GM20000 (cell line): ENCODE data around the gene MAP3K8.

Source experiments
- DNase-seq: peaks from one replicate; pipeline ENCODE4 v3.0.0; 2012; ENCODE audit warnings: low spot score
- TF ChIP-seq, protein P1 (sequence below): IDR thresholded peaks from 2 replicates; pipeline ENCODE4 v1.5.1; 2012; ENCODE audit warnings: mild to moderate bottlenecking, control low read depth; ENCODE audit errors: extremely low read depth, missing control alignments

Gene MAP3K8

DNA sequence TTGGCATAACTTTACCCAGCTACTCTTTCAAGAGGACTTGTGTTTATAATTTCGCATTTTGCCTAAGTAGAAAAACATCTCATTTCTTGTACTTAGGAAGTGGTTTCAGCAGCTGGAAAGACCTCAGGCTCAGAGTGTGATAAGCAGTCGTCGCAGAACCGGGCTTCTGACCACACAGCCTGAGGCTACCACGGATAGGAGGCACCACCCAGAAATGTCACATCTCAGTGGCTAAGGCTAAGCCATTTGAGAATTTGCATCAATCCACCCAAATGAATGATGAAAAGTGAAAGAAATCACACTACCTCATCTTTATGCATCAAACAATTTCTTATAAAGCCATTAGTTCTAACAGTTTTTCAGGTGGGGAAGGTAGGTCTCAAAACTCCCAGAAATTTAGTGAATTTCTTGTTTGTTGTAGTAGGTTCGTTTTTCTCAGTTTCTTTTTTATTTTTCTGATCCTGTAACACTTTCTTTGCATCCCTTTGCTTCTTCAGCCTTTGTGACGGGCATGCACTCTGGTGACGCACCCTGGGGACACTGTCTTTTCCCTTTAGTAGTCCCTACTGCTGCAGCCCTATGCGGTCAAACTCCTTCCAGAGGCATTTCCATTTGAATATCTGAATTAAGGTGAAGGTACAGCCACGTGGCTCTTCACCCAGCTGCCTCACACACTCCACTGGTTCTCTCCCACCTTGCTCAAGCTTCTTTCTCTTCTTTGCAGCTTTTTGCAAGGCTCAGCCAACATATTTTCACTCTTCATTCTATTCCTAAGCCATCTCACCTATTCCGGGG, 68.5 kb downstream of the MAP3K8 start:
- TF ChIP-seq, protein P1, sequence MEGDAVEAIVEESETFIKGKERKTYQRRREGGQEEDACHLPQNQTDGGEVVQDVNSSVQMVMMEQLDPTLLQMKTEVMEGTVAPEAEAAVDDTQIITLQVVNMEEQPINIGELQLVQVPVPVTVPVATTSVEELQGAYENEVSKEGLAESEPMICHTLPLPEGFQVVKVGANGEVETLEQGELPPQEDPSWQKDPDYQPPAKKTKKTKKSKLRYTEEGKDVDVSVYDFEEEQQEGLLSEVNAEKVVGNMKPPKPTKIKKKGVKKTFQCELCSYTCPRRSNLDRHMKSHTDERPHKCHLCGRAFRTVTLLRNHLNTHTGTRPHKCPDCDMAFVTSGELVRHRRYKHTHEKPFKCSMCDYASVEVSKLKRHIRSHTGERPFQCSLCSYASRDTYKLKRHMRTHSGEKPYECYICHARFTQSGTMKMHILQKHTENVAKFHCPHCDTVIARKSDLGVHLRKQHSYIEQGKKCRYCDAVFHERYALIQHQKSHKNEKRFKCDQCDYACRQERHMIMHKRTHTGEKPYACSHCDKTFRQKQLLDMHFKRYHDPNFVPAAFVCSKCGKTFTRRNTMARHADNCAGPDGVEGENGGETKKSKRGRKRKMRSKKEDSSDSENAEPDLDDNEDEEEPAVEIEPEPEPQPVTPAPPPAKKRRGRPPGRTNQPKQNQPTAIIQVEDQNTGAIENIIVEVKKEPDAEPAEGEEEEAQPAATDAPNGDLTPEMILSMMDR, result no peak
- peak; percentile 56 for DNase-seq

DNA sequence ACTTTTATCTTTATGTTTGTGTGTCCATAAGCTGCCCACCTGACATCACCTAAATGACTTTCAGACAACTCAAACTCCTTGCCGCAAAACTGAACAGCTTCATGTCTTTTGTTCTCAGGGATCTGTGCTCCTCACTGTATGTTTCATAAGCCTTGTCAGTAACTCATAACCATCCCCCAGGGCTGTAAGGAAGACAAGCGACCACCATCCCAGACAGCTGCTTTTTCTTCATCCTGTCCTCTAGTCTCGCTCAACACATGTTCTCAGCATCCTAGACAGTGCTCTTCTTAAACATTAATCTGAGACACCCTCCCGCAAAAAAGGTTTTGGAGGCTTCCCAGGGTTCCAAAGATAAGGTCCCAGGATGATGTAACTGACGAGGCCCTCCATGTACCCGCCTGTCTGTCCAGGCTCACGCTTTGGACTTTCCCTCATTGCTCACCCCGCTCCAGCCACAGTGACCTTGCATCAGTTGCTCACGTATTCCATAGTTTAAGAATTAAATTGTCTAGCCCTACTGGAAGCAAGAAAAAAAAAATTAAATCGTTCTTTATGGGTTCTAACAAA, 69.8 kb downstream of the MAP3K8 start:
- DNase-seq, result no peak
- TF ChIP-seq, protein P1, result no peak

DNA sequence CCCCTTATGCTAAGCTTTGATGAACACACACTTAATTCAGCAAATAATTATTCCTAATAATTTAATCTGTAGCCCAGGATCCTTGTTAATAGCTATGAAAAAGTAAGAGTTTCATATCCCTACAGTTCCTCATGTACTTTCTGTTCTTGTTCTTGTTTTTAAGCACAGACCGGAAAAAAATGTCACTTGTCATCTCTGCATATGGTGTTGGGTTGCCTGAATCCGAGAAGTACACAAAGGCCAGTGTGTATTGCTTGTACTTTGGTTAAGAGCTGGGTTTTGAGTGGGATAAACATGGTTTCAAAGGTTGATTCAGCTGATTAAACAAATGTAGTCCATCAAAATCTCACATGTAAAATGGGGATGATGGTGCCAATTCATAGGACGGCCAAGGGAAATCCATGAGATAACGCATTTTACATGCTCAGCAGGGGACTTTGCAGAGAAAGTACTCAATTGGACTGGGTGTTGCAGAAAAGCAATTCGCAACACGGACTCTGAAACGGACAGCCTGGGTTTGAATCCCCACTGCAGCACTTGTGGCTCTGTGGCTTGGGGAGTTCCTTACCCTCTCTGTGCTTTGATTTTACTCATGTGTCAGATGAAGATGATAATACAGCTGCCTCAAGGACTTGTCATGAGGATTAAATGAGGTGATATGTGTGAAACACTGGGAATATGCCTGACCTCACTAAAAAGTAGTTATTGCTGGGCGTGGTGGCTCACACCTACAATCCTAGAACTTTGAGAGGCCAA, 71.7 kb downstream of the MAP3K8 start:
- DNase-seq, result no peak
- TF ChIP-seq, protein P1, result no peak

DNA sequence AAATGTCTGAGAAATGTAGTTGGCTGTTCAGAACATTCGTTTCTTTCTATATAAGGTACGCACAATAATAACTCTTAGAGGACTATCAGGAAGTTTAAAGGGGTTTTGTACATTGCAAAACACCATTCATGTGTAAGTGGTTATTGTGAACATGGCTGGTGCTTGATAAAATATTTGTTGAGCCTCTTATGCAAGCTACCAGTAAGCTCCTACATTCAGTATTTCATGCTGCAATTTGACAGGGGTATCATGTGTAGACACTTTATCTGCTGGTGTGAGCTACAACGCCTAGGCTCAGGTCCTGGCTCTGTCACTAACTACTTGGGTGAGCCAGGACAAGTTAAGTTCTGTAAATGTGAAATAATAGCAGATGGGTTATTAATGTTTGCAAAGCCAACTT, 75.5 kb downstream of the MAP3K8 start:
- no peak for DNase-seq
- TF ChIP-seq, protein P1, result no peak

DNA sequence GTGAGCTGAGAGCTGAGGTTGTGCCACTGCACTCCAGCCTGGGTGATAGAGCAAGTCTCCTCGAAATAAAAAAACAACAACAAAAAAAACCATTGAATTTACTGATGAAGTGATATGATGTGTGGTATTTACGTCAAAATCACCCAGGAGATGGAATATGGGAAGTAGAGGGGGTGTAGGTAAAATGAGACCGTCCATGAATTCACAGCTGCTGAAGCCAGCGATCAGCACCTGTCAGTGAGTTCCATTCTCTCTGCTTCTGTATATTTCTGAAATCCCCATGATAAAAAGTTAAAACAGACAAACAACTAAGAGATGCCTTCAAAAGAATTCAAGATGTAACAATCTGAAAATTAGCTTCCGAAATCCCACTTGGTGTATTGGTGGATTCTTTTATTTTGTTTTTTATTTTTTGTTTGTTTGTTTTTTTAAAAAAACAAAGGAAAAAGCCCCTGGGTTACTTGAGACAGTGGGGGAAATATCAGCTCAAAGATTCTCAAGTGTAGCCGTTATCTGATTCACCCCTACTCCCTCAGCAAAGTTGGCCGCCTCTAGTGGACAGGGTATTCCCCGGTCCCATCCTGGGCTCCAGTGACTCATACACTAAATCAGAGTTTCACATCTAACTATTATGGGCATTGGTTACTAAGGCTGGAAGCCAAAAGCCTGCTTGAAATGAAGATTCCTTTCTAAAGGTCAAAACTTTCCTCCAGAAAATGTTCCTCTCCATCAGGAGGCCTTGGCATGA, 76.4 kb downstream of the MAP3K8 start:
- peak; percentile 61 for DNase-seq
- TF ChIP-seq, protein P1, result no peak

DNA sequence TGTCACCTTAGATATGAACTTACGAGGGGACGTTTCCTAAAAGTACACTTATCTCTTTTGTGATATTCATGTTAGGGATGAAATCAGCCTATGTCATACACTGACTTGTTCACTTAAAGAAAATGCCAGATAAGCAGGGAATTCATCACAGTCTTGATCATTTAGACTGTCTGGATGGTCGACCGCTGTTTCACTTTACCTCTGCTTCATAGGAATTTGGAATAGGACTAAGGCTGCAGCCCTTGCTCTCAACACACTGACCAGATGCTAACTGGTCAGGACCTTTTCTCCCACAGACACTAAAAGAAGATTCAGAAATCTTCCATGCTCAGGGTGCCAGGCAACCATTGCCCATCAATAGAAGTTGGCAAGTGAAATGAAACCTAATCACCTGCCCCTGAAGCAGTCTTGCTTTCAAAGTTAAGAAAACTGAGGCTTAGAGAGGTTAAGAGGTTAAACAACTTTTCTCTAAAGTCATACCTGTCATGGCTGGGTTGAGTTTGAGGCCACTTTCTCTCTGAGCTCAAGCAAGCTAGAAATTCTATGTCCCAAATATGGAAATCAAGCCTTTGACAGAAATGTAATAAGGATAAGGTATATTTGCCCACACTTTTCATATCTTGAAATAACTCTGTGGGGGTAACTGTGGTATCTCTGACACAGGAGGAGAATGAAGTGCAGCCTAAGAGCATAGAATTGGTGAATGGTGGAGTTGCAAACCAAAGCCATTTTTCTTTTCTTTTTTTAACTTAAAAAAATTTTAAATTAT, 77.1 kb downstream of the MAP3K8 start:
- DNase-seq, result no peak
- TF ChIP-seq, protein P1, result no peak
